Aortic smooth muscle cell (primary cell): Measurements from ENCODE around the gene RIT1. TPM values are rescaled to one million over a fixed set of nuclear protein-coding genes. Genes with fewer than 3 reads are reported as not detected.

Experiments used
- total RNA-seq: library from RNA; depleted of rRNA; stranded (reverse); fragments of >200 nt; gene quantifications from 2 replicates; pipeline ENCODE4 v1.2.3, GENCODE V29; 2014

RIT1 gene
- total RNA-seq: 46.0 and 61.7 TPM in 2 replicates

GRCh38 chr1:155911156-155912055 lies at the start of gene RIT1:
RIT1 (minus strand) TSS chr1:155911349; CDS start chr1:155910761, 588 bp downstream.

GRCh38 chr1:155940993-155941844 lies 30.1 kb upstream of the RIT1 start, which contains the start of gene RXFP4:
RXFP4 (plus strand) TSS chr1:155941638; CDS start chr1:155941710, 72 bp downstream.

DNA sequence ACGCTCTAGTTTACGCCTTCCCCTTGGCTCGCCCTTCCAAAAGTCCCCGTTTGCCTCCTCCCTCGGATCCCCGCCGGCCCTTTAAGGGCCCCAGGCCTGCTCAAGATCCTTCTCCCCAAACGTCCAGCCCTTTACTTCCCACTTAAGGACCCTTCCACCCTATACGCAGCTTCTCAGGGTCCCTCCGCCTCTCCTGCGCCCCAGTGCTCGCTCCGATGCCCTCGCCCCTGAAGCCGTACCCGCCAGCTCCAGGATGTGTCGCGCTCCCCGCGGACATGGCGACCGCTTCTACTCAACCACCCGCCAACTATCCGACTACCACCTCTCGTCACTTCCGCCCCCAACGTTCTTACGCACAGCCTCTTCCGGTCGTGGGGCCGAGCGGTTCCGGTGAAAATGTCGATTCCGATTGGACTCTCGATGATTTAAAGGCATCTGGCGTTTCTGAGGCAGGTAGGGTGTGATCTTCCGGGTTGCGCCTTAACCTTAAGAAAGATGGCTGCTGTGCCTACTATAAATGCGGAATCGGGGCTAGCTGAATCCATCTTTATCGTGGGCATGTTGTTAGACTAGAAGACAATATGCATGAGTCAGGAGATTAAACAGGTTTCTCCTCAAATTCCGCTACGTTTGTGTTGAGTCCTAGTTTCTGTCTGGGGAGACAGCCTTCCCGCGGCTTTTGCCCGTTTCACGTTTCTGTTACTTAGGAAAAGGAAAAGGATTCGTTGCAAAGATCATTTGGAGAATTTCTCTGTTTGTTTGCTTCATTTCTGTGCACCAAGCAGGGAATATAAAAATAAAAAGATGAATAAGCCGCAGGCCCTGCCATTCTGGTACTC lies 23.2 kb upstream of the RIT1 start, which contains the start of gene KHDC4:
Gene KHDC4 (minus strand): TSS at position 317 of the 839 bp plus-strand sequence. CDS start 40 bp downstream, at position 277.

DNA sequence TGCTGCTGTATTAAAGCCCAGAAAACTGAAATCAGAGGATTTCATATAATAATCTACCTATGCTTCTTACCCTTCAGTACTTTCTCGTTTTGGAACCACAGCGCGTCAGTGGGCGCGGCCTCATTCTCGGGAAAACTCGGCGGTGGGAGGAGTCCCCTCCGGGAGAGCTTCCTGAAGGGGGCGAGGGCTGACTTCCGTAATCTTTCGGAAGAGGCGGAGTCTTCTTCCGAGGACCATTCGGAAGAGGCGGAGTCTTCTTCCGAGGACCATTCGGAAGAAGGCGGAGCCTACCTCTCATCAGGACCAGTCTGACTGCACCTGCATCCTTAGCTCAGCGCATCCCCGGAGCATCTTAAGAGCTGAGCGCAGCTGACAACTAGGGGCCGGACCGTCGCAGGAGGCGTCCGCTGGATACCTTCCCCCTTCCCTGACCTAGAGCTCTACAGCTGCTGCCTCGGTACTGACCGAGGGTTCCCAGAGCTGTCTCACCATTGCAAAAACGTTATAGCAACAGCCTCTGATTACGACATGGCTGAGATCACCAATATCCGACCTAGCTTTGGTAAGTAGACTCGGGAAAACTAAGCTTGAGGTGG lies 51.8 kb downstream of the RIT1 start, which contains the start of gene SYT11:
Gene SYT11 (plus strand): TSS at position 334 of the 596 bp plus-strand sequence. CDS start 195 bp downstream, at position 529.

GRCh38 chr1:155856975-155857930 lies 53.9 kb downstream of the RIT1 start, which contains the start of gene GON4L:
GON4L (minus strand) TSS chr1:155857214; CDS start chr1:155853780, 3,434 bp downstream.

Other genes starting within 250 kb of the RIT1 start
- 44.4 and 55.1 TPM in 2 replicates for gene YY1AP1, start 222.6 kb downstream of the RIT1 start, total RNA-seq
- 45.8 and 49.7 TPM in 2 replicates for gene DAP3, start 222.3 kb downstream of the RIT1 start, total RNA-seq
- 28.7 and 34.8 TPM in 2 replicates for gene GON4L, start 54.1 kb downstream of the RIT1 start, total RNA-seq
- 80.1 and 93.3 TPM in 2 replicates for gene SYT11, start 51.8 kb downstream of the RIT1 start, total RNA-seq
- 24.0 and 27.4 TPM in 2 replicates for gene KHDC4, start 23.1 kb upstream of the RIT1 start, total RNA-seq
- gene RXFP4, start 30.3 kb upstream of the RIT1 start, total RNA-seq: 0.12 TPM in 1 of 2 replicates, not detected in the other
- gene ARHGEF2, start 67.2 kb upstream of the RIT1 start, total RNA-seq: 63.7 and 69.6 TPM in 2 replicates
- gene SSR2, start 109.6 kb upstream of the RIT1 start, total RNA-seq: 356 and 368 TPM in 2 replicates
- 9.8 and 11.6 TPM in 2 replicates for gene UBQLN4, start 142.4 kb upstream of the RIT1 start, total RNA-seq
- gene LAMTOR2, start 143.4 kb upstream of the RIT1 start, total RNA-seq: 50.4 and 57.7 TPM in 2 replicates
- not detected in 2 replicates for gene RAB25, start 149.8 kb upstream of the RIT1 start, total RNA-seq
- gene MEX3A, start 171.1 kb upstream of the RIT1 start, total RNA-seq: 0.40 and 0.50 TPM in 2 replicates
- 2,412 and 2,559 TPM in 2 replicates for gene LMNA, start 203.4 kb upstream of the RIT1 start, total RNA-seq
- 3.0 and 6.8 TPM in 2 replicates for gene SEMA4A, start 242.2 kb upstream of the RIT1 start, total RNA-seq